H9 (cell line): ENCODE data around the gene ZNF576. TPM values are rescaled to one million over a fixed set of nuclear protein-coding genes. Genes with fewer than 3 reads are reported as not detected.

ENCODE experiments used
- DNase-seq: peaks from one replicate; pipeline ENCODE4 v3.0.0-alpha.2; 2017
- H2AFZ ChIP-seq: one replicate; pipeline ENCODE4 v1.6.1; 2013; ENCODE audit warnings: mild to moderate bottlenecking, low read length, control low read depth, moderate library complexity
- H2AK5ac ChIP-seq: 2 replicates; pipeline ENCODE4 v1.6.1; 2013; ENCODE audit warnings: low read length, control low read depth, mixed read lengths; ENCODE audit not compliant: insufficient read length
- H2BK120ac ChIP-seq: one replicate; pipeline ENCODE4 v1.6.1; 2013; ENCODE audit warnings: low read depth, mild to moderate bottlenecking, low read length, control low read depth, inconsistent platforms; ENCODE audit not compliant: poor library complexity, severe bottlenecking
- H2BK12ac ChIP-seq: 2 replicates; pipeline ENCODE4 v1.6.1; 2013; ENCODE audit warnings: low read length, control low read depth, mixed read lengths, low read depth; ENCODE audit not compliant: insufficient read length
- H2BK15ac ChIP-seq: 2 replicates; pipeline ENCODE4 v1.6.1; 2013; ENCODE audit warnings: low read depth, low read length, control low read depth
- H2BK20ac ChIP-seq: one replicate; pipeline ENCODE4 v1.6.1; 2013; ENCODE audit warnings: low read depth, mild to moderate bottlenecking, low read length, control low read depth, inconsistent platforms; ENCODE audit not compliant: poor library complexity, severe bottlenecking
- H2BK5ac ChIP-seq: 2 replicates; pipeline ENCODE4 v1.6.1; 2013; ENCODE audit warnings: low read length, control low read depth, mixed read lengths; ENCODE audit not compliant: insufficient read length
- H3K14ac ChIP-seq: 2 replicates; pipeline ENCODE4 v1.6.1; 2013; ENCODE audit warnings: low read length, control low read depth; ENCODE audit not compliant: insufficient read depth
- H3K18ac ChIP-seq: 2 replicates; pipeline ENCODE4 v1.6.1; 2013; ENCODE audit warnings: low read depth, mild to moderate bottlenecking, mixed read lengths, low read length, control low read depth; ENCODE audit not compliant: insufficient read length
- H3K23ac ChIP-seq: 2 replicates; pipeline ENCODE4 v1.6.1; 2013; ENCODE audit warnings: low read length, control low read depth, mixed read lengths, low read depth; ENCODE audit not compliant: insufficient read length
- H3K23me2 ChIP-seq: 2 replicates; pipeline ENCODE4 v1.6.1; 2013; ENCODE audit warnings: low read depth, mild to moderate bottlenecking, mixed read lengths, low read length, control low read depth; ENCODE audit not compliant: insufficient read length, poor library complexity, severe bottlenecking
- H3K27ac ChIP-seq: 2 replicates; pipeline ENCODE4 v1.5.1; 2013; ENCODE audit warnings: low read length, control low read depth, mixed read lengths, low read depth; ENCODE audit not compliant: insufficient read length
- H3K27me3 ChIP-seq: 2 replicates; pipeline ENCODE4 v1.6.1; 2013; ENCODE audit warnings: low read length, control low read depth, inconsistent platforms; ENCODE audit not compliant: insufficient read depth
- H3K4ac ChIP-seq: 2 replicates; pipeline ENCODE4 v1.6.1; 2013; ENCODE audit warnings: low read depth, mild to moderate bottlenecking, control low read depth, inconsistent platforms, low read length, moderate library complexity
- H3K4me1 ChIP-seq: 2 replicates; pipeline ENCODE4 v1.6.1; 2013; ENCODE audit warnings: low read length, control low read depth, inconsistent platforms; ENCODE audit not compliant: insufficient read depth
- H3K4me2 ChIP-seq: 2 replicates; pipeline ENCODE4 v1.6.1; 2013; ENCODE audit warnings: low read length, control low read depth, mixed read lengths; ENCODE audit not compliant: insufficient read length, insufficient read depth
- H3K56ac ChIP-seq: 2 replicates; pipeline ENCODE4 v1.6.1; 2013; ENCODE audit warnings: low read depth, mild to moderate bottlenecking, mixed read lengths, low read length, control low read depth; ENCODE audit not compliant: insufficient read length
- H3K79me1 ChIP-seq: 2 replicates; pipeline ENCODE4 v1.6.1; 2013; ENCODE audit warnings: low read depth, mild to moderate bottlenecking, moderate library complexity, low read length, control low read depth, inconsistent platforms; ENCODE audit not compliant: insufficient read depth, poor library complexity, severe bottlenecking
- H3K79me2 ChIP-seq: 2 replicates; pipeline ENCODE4 v1.6.1; 2013; ENCODE audit warnings: low read length, control low read depth, inconsistent platforms; ENCODE audit not compliant: insufficient read depth
- H3K9ac ChIP-seq: 2 replicates; pipeline ENCODE4 v1.6.1; 2013; ENCODE audit warnings: low read length, control low read depth, mixed read lengths; ENCODE audit not compliant: insufficient read length; ENCODE audit errors: extremely low read depth
- H3K9me3 ChIP-seq: one replicate; pipeline ENCODE4 v1.6.1; 2013; ENCODE audit warnings: low read depth, low read length, inconsistent platforms; ENCODE audit not compliant: control insufficient read depth
- H3T11ph ChIP-seq: one replicate; pipeline ENCODE4 v1.6.1; 2013; ENCODE audit warnings: mild to moderate bottlenecking, low read length, control low read depth, inconsistent platforms
- H4K20me1 ChIP-seq: one replicate; pipeline ENCODE4 v1.6.1; 2013; ENCODE audit not compliant: control insufficient read depth, insufficient read length, insufficient read depth
- H4K5ac ChIP-seq: 2 replicates; pipeline ENCODE4 v1.6.1; 2013; ENCODE audit warnings: low read depth, mild to moderate bottlenecking, mixed read lengths, low read length, control low read depth; ENCODE audit not compliant: insufficient read length
- H4K8ac ChIP-seq: replicated peaks from 2 replicates; pipeline ENCODE4 v1.6.1; 2013; ENCODE audit warnings: low read length, control low read depth, mixed read lengths, low read depth; ENCODE audit not compliant: insufficient read length
- H4K91ac ChIP-seq: 2 replicates; pipeline ENCODE4 v1.6.1; 2013; ENCODE audit warnings: low read depth, mild to moderate bottlenecking, moderate library complexity, mixed read lengths, low read length, control low read depth; ENCODE audit not compliant: insufficient read length
- H3K27ac Mint-ChIP-seq, 3 experiments: 2 replicates in 2 of 3; 3 replicates in 1 of 3; pipeline ENCODE4 v1.8.0; 2020 to 2021; ENCODE audit warnings: mixed read lengths in 3 of 3, mild to moderate bottlenecking in 1 of 3, moderate library complexity in 1 of 3
- H3K27me3 Mint-ChIP-seq: 2 replicates; pipeline ENCODE4 v1.8.0; 2021; ENCODE audit warnings: low read depth, mild to moderate bottlenecking, moderate library complexity, mixed read lengths
- H3K36me3 Mint-ChIP-seq, 3 experiments: 2 replicates in 2 of 3; 3 replicates in 1 of 3; pipeline ENCODE4 v1.8.0; 2020 to 2021; ENCODE audit warnings: low read depth in 3 of 3, mixed read lengths in 3 of 3; ENCODE audit not compliant: insufficient read depth in 1 of 3
- H3K4me1 Mint-ChIP-seq, 2 experiments: 2 replicates each; pipeline ENCODE4 v1.8.0; 2020; ENCODE audit warnings: mixed read lengths in 2 of 2
- H3K4me3 Mint-ChIP-seq, 2 experiments: 2 replicates in 1 of 2; 3 replicates in 1 of 2; pipeline ENCODE4 v1.8.0; 2020 to 2021; ENCODE audit warnings: mild to moderate bottlenecking in 2 of 2, mixed read lengths in 2 of 2, moderate library complexity in 1 of 2
- H3K9me3 Mint-ChIP-seq, 2 experiments: 2 replicates in 1 of 2; 3 replicates in 1 of 2; pipeline ENCODE4 v1.8.0; 2020; ENCODE audit warnings: mild to moderate bottlenecking in 2 of 2, mixed read lengths in 2 of 2, moderate library complexity in 1 of 2
- CTCF ChIP-seq: fragments of 200-600 bp; sonication (generic); conservative IDR thresholded peaks from 3 replicates; pipeline ENCODE4 v1.8.0; 2021; ENCODE audit warnings: antibody characterized with exemption, mild to moderate bottlenecking
- WGBS: extraction: QIAGEN DNeasy Blood & Tissue Kit; methylation state at CpG from one replicate; pipeline ENCODE4 v1.1.7; 2013; ENCODE audit warnings: missing lambda C conversion rate, low lambda C conversion rate, mixed read lengths; ENCODE audit not compliant: insufficient read length; ENCODE audit errors: extremely low coverage; 5-methylcytosine and 5-hydroxymethylcytosine counted together
- total RNA-seq: library from RNA; stranded (reverse); gene quantifications from 2 replicates; pipeline ENCODE4 v1.2.1, GENCODE V29; 2021

The ZNF576 gene
- total RNA-seq, 1 experiment from 2014 or later: 19.7 TPM

- H2BK5ac ChIP-seq: no peak overlapping the region
- H4K20me1 ChIP-seq: no peaks in the 10 kb centered on the region
- peak overlapping the region; percentile 34; the same call in 1 of the 2 replicates for H3K14ac ChIP-seq
- TF ChIP-seq CTCF: no peak
- no peak overlapping the region for H2BK15ac ChIP-seq
- peaks cover 24% of the 10 kb centered on the region; the same call in 1 of the 2 replicates for H3K27me3 ChIP-seq
- no peak overlapping the region for H4K8ac ChIP-seq
- no peak overlapping the region for H3K18ac ChIP-seq
- Mint-ChIP-seq H3K27ac (no peak overlapping the region), H3K27me3 (peaks cover 75% of the 10 kb centered on the region), H3K4me1 (peaks cover 16 to 36% of the 10 kb centered on the region in 2 experiments), H3K36me3 (peaks cover 0 to 5% (median 0%) of the 10 kb centered on the region in 3 experiments; a peak in 2 of 7 replicates), H3K4me3 (peak overlapping the region; percentile 68 to 94), H3K9me3 (peaks cover 2% of the 10 kb centered on the region in 2 experiments; a peak in 3 of 5 replicates)
- H2BK20ac ChIP-seq: no peak overlapping the region
- no CpG with 5 or more reads among the region's 9 CpGs for WGBS
- H2BK12ac ChIP-seq: no peak overlapping the region
- H3K56ac ChIP-seq: no peak overlapping the region
- H3K23ac ChIP-seq: no peak overlapping the region
- no peaks in the 10 kb centered on the region for H3K9me3 ChIP-seq
- H2AK5ac ChIP-seq: no peak overlapping the region
- no peak overlapping the region for H4K91ac ChIP-seq
- H3T11ph ChIP-seq: no peak overlapping the region
- H3K4me1 ChIP-seq: peaks cover 2% of the 10 kb centered on the region; the same call in 1 of the 2 replicates
- no peak for DNase-seq
- peak overlapping the region; percentile 68 for H3K4me2 ChIP-seq
- H3K79me2 ChIP-seq: no peaks in the 10 kb centered on the region
- no peak overlapping the region for H3K9ac ChIP-seq
- H3K27ac ChIP-seq: no peak overlapping the region
- no peak overlapping the region for H2BK120ac ChIP-seq
- H3K79me1 ChIP-seq: no peaks in the 10 kb centered on the region
- H2AFZ ChIP-seq: no peak overlapping the region
- H3K4ac ChIP-seq: no peak overlapping the region
- peaks cover 14% of the 10 kb centered on the region for H3K23me2 ChIP-seq
- H4K5ac ChIP-seq: no peak overlapping the region
These were observed 44.0 kb downstream of the ZNF576 start for GRCh38 chr19:43640424-43640757.
